ENCODE measurements around the gene OR7C2.

Gene OR7C2

GRCh38 chr19:14977128-14977527, 35.8 kb downstream of the OR7C2 start:
- TF ChIP-seq, protein P1, sequence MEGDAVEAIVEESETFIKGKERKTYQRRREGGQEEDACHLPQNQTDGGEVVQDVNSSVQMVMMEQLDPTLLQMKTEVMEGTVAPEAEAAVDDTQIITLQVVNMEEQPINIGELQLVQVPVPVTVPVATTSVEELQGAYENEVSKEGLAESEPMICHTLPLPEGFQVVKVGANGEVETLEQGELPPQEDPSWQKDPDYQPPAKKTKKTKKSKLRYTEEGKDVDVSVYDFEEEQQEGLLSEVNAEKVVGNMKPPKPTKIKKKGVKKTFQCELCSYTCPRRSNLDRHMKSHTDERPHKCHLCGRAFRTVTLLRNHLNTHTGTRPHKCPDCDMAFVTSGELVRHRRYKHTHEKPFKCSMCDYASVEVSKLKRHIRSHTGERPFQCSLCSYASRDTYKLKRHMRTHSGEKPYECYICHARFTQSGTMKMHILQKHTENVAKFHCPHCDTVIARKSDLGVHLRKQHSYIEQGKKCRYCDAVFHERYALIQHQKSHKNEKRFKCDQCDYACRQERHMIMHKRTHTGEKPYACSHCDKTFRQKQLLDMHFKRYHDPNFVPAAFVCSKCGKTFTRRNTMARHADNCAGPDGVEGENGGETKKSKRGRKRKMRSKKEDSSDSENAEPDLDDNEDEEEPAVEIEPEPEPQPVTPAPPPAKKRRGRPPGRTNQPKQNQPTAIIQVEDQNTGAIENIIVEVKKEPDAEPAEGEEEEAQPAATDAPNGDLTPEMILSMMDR (IDR thresholded peaks at IDR 0.05; ENCODE audit: low read depth, low read length, missing control alignments): no peak
- DNase-seq (ENCODE audit: low read depth): no peak
- no peak overlapping the region for H3K4me3 ChIP-seq (ENCODE audit: low read depth, low read length)

- TF ChIP-seq, protein P1 (IDR thresholded peaks at IDR 0.05; ENCODE audit: low read depth, low read length, missing control alignments): no peak
- no peak overlapping the region for H3K4me3 ChIP-seq (ENCODE audit: low read depth, low read length)
- DNase-seq (ENCODE audit: low read depth): no peak
Measured at GRCh38 chr19:14978161-14978776, 37.0 kb downstream of the OR7C2 start.

GRCh38 chr19:14979476-14980255, 38.4 kb downstream of the OR7C2 start, which contains the start of gene SLC1A6:
Gene SLC1A6 (minus strand): TSS chr19:14979864. CDS start chr19:14972910, 6,954 bp downstream.
- H3K4me3 ChIP-seq (ENCODE audit: low read depth, low read length): no peak within 1 kb of the TSS
- TF ChIP-seq, protein P1 (IDR thresholded peaks at IDR 0.05; ENCODE audit: low read depth, low read length, missing control alignments): no peak
- no peak for DNase-seq (ENCODE audit: low read depth)

- TF ChIP-seq, protein P1 (IDR thresholded peaks at IDR 0.05; ENCODE audit: low read depth, low read length, missing control alignments): no peak
- no peak overlapping the region for H3K4me3 ChIP-seq (ENCODE audit: low read depth, low read length)
- DNase-seq (ENCODE audit: low read depth): no peak
Measured at GRCh38 chr19:14985133-14985532, 43.8 kb downstream of the OR7C2 start.
